D341Med (cell line): ENCODE measurements around the gene ZNF124.

Experiments used
- DNase-seq: peaks from one replicate; pipeline ENCODE4 v3.0.0; 2012; ENCODE audit warnings: low spot score

Gene ZNF124

GRCh38 chr1:247111700-247112478 lies 59.9 kb downstream of the ZNF124 start:
- DNase-seq = peak; percentile 67

- DNase-seq = peak; percentile 67
Observed at GRCh38 chr1:247111259-247111699, 60.5 kb downstream of the ZNF124 start.

GRCh38 chr1:247110627-247111258 lies 61.1 kb downstream of the ZNF124 start:
- no peak for DNase-seq

- no peak for DNase-seq
Observed at GRCh38 chr1:247107694-247108093, 64.1 kb downstream of the ZNF124 start.

- no peak for DNase-seq
Observed at GRCh38 chr1:247105966-247106365, 65.9 kb downstream of the ZNF124 start.
